Peyer's patch (tissue), 4 donors: ENCODE results near the gene FGF1.
A peak's percentile ranks its signal among the peaks of the same experiment; 100 is the strongest.

Experiments used
- POLR2A ChIP-seq, 2 donors: fragments of 450-650 bp; IDR thresholded peaks; one replicate each; pipeline ENCODE4 v1.5.1; 2017; ENCODE audit warnings: antibody characterized with exemption in 2 of 2, mild to moderate bottlenecking in 2 of 2, moderate library complexity in 2 of 2
- TF ChIP-seq, protein P1 (sequence below), 6 experiments: fragments of 450-650 bp in 4 of 6; fragments of 200-600 bp in 2 of 6; sonication (generic) in 1 of 6; IDR thresholded peaks; one replicate each; pipeline ENCODE4 v1.5.1; 2017 to 2019; ENCODE audit warnings: antibody characterized with exemption in 6 of 6, mild to moderate bottlenecking in 3 of 6, moderate library complexity in 1 of 6

DNA sequence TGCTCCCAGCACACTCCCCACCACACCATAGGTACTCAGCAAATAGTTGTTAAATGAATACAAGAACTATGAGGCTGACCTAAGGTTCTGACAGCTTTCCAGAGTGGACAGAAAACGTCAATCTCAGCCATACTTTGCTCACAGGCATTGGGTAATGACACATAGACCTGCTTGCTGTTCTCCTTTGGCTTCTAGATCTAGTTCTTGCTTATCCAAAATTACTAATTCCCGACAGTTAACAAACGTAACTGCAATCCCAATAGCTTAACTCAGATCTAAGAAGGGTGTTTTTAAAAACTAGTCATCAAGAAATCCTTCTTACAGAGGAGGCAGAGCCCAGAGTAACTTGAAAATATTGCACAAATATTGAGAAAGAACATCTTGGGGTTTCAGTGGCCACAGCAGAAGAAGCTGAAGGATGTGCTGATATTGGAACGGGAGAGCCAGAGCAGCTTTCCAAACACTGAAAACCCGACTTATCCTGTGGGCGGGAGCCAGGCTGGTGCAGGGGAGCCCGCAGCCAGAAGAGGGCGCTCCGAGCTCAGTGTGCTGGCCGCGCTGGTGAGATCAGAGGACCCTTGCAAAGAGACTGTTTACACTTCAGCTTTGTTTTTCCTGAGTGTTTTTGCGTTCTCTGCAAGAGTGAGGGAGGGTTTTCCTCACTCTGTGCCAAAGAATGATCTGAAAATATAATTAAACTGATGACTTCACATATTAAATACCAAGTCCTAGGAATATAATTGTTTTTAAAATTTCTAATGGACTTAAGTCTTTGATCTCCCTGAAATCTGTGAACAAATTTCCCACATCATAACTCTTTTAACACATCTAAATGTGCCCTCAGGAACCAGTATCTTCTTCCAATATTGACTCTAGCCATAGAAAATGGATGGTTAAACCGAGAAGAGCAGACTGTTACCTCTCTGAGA lies 30.3 kb downstream of the FGF1 start:
- TF ChIP-seq POLR2A (IDR thresholded peaks at IDR 0.05), result no peak
- TF ChIP-seq, protein P1, sequence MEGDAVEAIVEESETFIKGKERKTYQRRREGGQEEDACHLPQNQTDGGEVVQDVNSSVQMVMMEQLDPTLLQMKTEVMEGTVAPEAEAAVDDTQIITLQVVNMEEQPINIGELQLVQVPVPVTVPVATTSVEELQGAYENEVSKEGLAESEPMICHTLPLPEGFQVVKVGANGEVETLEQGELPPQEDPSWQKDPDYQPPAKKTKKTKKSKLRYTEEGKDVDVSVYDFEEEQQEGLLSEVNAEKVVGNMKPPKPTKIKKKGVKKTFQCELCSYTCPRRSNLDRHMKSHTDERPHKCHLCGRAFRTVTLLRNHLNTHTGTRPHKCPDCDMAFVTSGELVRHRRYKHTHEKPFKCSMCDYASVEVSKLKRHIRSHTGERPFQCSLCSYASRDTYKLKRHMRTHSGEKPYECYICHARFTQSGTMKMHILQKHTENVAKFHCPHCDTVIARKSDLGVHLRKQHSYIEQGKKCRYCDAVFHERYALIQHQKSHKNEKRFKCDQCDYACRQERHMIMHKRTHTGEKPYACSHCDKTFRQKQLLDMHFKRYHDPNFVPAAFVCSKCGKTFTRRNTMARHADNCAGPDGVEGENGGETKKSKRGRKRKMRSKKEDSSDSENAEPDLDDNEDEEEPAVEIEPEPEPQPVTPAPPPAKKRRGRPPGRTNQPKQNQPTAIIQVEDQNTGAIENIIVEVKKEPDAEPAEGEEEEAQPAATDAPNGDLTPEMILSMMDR (IDR thresholded peaks at IDR 0.05), result peak; percentile 29 to 92 (median 87)
